Endodermal cell (in vitro differentiated cells): Measurements from ENCODE around the gene IL4I1. TPM values are rescaled to one million over a fixed set of nuclear protein-coding genes. Genes with fewer than 3 reads are reported as not detected.

Experiments used
- DNase-seq: peaks from one replicate; pipeline ENCODE4 v3.0.0-alpha.2; 2017
- H3K27ac ChIP-seq: 2 replicates; pipeline ENCODE4 v1.5.1; 2013; ENCODE audit warnings: mild to moderate bottlenecking, low read depth, low read length, moderate library complexity
- H3K27me3 ChIP-seq: 2 replicates; pipeline ENCODE4 v1.6.1; 2013; ENCODE audit warnings: mild to moderate bottlenecking, low read length, moderate library complexity; ENCODE audit not compliant: insufficient read depth, control insufficient read depth, poor library complexity, severe bottlenecking
- H3K36me3 ChIP-seq: 2 replicates; pipeline ENCODE4 v1.7.0; 2013; ENCODE audit warnings: mild to moderate bottlenecking, low read length, moderate library complexity; ENCODE audit not compliant: control insufficient read depth, insufficient read depth
- H3K4me1 ChIP-seq: one replicate; pipeline ENCODE4 v1.7.0; 2013; ENCODE audit warnings: low read length; ENCODE audit not compliant: control insufficient read depth, insufficient read depth
- H3K4me3 ChIP-seq: 2 replicates; pipeline ENCODE4 v1.5.1; 2013; ENCODE audit warnings: mild to moderate bottlenecking, low read length, moderate library complexity
- H3K9ac ChIP-seq: 2 replicates; pipeline ENCODE4 v1.6.1; 2013; ENCODE audit warnings: mild to moderate bottlenecking, low read length, moderate library complexity; ENCODE audit not compliant: poor library complexity, severe bottlenecking; ENCODE audit errors: extremely low read depth
- H3K9me3 ChIP-seq: 2 replicates; pipeline ENCODE4 v1.6.1; 2013; ENCODE audit warnings: mild to moderate bottlenecking, low read length, moderate library complexity; ENCODE audit not compliant: control insufficient read depth
- H3K27ac Mint-ChIP-seq: 2 replicates; pipeline ENCODE4 v1.8.0; 2020; ENCODE audit warnings: mixed read lengths
- H3K27me3 Mint-ChIP-seq: 2 replicates; pipeline ENCODE4 v1.8.0; 2021; ENCODE audit warnings: mild to moderate bottlenecking, mixed read lengths; ENCODE audit not compliant: insufficient read depth
- H3K36me3 Mint-ChIP-seq: 2 replicates; pipeline ENCODE4 v1.8.0; 2020; ENCODE audit warnings: low read depth, mixed read lengths
- H3K4me1 Mint-ChIP-seq: 2 replicates; pipeline ENCODE4 v1.8.0; 2020; ENCODE audit warnings: mixed read lengths
- H3K4me3 Mint-ChIP-seq: 2 replicates; pipeline ENCODE4 v1.8.0; 2020; ENCODE audit warnings: mild to moderate bottlenecking, moderate library complexity, mixed read lengths
- H3K9me3 Mint-ChIP-seq: 2 replicates; pipeline ENCODE4 v1.8.0; 2020; ENCODE audit warnings: mild to moderate bottlenecking, mixed read lengths
- WGBS, 2 experiments: methylation state at CpG; one replicate each; pipeline versions ENCODE4 v1.1.5 to v1.1.7; 2013; ENCODE audit warnings: missing lambda C conversion rate in 2 of 2, mixed read lengths in 1 of 2; ENCODE audit not compliant: insufficient coverage in 1 of 2, insufficient read length in 1 of 2; 5-methylcytosine and 5-hydroxymethylcytosine counted together
- total RNA-seq, 2 donors: library from RNA; stranded (reverse); fragmentation: NEBNext Ultra II Directional in 1 of 2; extraction: Animal tissue kit (Norgen Biotek cat#: 25700) in 1 of 2; gene quantifications; 2 replicates in 1 of 2; 3 replicates in 1 of 2; pipeline ENCODE4 v1.2.1, GENCODE V29; 2021
- TF ChIP-seq, protein P1 (sequence below): fragments of 200-600 bp; sonication (generic); conservative IDR thresholded peaks from 2 replicates; pipeline ENCODE4 v1.5.0; 2021; ENCODE audit warnings: antibody characterized with exemption, mild to moderate bottlenecking

IL4I1 gene
- total RNA-seq, 2 donors from 2014 or later = 0.97 TPM; not detected in 1

DNA sequence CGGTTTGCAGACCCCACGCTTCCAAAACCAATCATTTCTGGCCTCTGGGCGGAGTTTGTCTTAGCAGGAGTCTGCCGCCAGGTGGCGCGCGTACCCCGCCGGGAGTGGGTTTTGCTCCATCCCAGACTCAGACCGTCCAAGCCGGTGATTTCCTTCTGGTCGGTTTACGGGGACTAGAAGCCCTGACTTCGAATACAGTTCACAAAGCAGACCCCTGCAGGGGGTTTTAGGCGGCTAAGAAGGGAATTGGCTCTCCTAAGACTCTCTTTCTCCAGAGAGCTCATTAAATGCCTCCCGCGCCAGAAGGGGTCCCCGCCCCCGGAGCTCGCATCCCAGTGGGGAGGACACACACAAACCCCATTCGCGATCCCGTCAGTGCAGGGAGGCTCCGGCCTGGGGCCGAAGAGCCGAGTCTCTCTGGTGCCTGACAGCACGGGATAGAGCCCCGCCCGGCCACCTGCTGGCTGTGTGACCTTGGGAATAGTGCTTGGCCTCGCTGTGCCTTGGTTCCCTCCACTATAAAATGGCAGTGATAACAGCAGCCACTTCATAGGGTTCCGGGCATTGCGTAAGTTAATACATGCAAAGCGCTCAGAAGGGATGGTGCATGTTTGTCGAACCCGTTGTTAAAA is 41.2 kb upstream of the IL4I1 start:
- Histone ChIP-seq H3K4me1 (no peaks in the 10 kb centered on the region), H3K9me3 (no peaks in the 10 kb centered on the region), H3K9ac (no peak overlapping the region), H3K36me3 (no peaks in the 10 kb centered on the region), H3K4me3 (no peak overlapping the region), H3K27ac (no peak overlapping the region), H3K27me3 (no peaks in the 10 kb centered on the region)
- TF ChIP-seq, protein P1, sequence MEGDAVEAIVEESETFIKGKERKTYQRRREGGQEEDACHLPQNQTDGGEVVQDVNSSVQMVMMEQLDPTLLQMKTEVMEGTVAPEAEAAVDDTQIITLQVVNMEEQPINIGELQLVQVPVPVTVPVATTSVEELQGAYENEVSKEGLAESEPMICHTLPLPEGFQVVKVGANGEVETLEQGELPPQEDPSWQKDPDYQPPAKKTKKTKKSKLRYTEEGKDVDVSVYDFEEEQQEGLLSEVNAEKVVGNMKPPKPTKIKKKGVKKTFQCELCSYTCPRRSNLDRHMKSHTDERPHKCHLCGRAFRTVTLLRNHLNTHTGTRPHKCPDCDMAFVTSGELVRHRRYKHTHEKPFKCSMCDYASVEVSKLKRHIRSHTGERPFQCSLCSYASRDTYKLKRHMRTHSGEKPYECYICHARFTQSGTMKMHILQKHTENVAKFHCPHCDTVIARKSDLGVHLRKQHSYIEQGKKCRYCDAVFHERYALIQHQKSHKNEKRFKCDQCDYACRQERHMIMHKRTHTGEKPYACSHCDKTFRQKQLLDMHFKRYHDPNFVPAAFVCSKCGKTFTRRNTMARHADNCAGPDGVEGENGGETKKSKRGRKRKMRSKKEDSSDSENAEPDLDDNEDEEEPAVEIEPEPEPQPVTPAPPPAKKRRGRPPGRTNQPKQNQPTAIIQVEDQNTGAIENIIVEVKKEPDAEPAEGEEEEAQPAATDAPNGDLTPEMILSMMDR = peak; percentile 97
- Mint-ChIP-seq H3K4me1 (no peaks in the 10 kb centered on the region), H3K27ac (no peak overlapping the region), H3K36me3 (peaks cover 7% of the 10 kb centered on the region), H3K27me3 (peaks cover 2% of the 10 kb centered on the region), H3K9me3 (no peaks in the 10 kb centered on the region), H3K4me3 (no peak overlapping the region)
- DNase-seq = peak; percentile 95
- 29 to 33% methylated on average over 18 to 35 of the region's 35 CpGs for WGBS, 2 experiments

DNA sequence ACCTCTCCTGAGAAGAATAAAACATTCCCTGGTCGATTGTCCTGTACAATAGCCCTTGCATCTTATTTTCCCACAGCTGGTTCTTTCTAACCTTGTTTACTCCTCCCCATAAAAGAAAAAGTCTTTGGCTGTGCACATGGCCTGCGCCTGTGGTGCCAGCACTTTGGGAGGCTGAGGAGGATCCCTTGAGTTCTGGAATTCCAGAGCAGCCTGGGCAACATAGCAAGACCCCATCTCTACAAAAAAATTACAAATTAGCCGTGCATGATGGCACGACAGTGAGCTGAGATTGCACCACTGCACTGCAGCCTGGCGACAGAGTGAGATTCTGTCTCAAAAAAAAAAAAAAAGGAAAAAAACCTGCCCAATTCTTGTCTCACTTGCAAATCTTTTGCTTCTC is 39.9 kb upstream of the IL4I1 start:
- no peaks in the 10 kb centered on the region for H3K9me3 Mint-ChIP-seq
- no peaks in the 10 kb centered on the region for H3K4me1 Mint-ChIP-seq
- no peak for DNase-seq
- Histone ChIP-seq H3K4me1 (no peaks in the 10 kb centered on the region), H3K27ac (no peak overlapping the region), H3K9me3 (no peaks in the 10 kb centered on the region), H3K36me3 (peaks cover 6% of the 10 kb centered on the region), H3K4me3 (no peak overlapping the region), H3K9ac (no peak overlapping the region), H3K27me3 (no peaks in the 10 kb centered on the region)
- TF ChIP-seq, protein P1 = no peak
- WGBS, 2 experiments = 84 to 86% methylated on average over 3 to 5 of the region's 5 CpGs
- H3K27me3 Mint-ChIP-seq = peaks cover 2% of the 10 kb centered on the region
- H3K36me3 Mint-ChIP-seq = peaks cover 14% of the 10 kb centered on the region
- H3K27ac Mint-ChIP-seq = no peak overlapping the region
- H3K4me3 Mint-ChIP-seq = no peak overlapping the region

DNA sequence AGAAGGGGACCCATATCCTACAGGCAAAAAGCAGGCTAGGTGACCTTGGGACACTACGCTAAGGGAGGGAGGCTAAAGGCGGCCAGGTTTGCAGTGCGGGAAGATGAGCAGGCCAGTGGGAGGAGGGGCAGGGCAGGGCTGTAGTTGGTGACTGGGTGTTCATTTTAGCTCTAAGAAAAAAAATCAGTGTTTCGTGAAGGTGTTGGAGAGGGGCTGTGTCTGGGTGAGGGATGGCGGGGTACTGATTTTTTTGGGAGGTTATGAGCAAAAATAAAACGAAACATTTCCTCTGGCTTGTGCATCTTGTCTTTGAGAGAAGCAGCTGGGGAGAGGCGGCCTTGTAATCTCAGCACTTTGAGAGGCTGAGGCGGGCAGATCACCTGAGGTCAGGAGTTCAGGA is 37.0 kb upstream of the IL4I1 start:
- Histone ChIP-seq H3K9me3 (no peaks in the 10 kb centered on the region), H3K9ac (no peak overlapping the region), H3K4me1 (no peaks in the 10 kb centered on the region), H3K27ac (no peak overlapping the region), H3K27me3 (no peaks in the 10 kb centered on the region), H3K36me3 (peaks cover 18% of the 10 kb centered on the region), H3K4me3 (no peak overlapping the region)
- DNase-seq = no peak
- H3K27me3 Mint-ChIP-seq = peaks cover 2% of the 10 kb centered on the region
- no peak overlapping the region for H3K4me3 Mint-ChIP-seq
- peaks cover 1% of the 10 kb centered on the region for H3K4me1 Mint-ChIP-seq
- no peak overlapping the region for H3K27ac Mint-ChIP-seq
- TF ChIP-seq, protein P1 = no peak
- whole genome bisulfite sequencing, 2 experiments = 90 to 93% methylated on average over 8 of the region's 8 CpGs
- H3K36me3 Mint-ChIP-seq = peaks cover 24% of the 10 kb centered on the region
- no peaks in the 10 kb centered on the region for H3K9me3 Mint-ChIP-seq
